GM18508 (cell line): ENCODE results near the gene SLC25A46.
"Not testable (repeated sequence)": the region's sequence is repeated elsewhere in the genome, so short reads cannot be mapped to it uniquely, and the experiment has no call there.

Experiments
- ATAC-seq: cut with Tn5 transposase; IDR thresholded peaks from one replicate; pipeline ENCODE4 v1.9.1; 2021; ENCODE audit warnings: moderate number of reproducible peaks; ENCODE audit not compliant: insufficient read depth, unreplicated experiment

SLC25A46 gene

GRCh38 chr5:110753600-110753999, 14.8 kb downstream of the SLC25A46 start:
- ATAC-seq: no peak

GRCh38 chr5:110754181-110754580, 15.4 kb downstream of the SLC25A46 start:
- no peak for ATAC-seq

- ATAC-seq: no peak
Observed at GRCh38 chr5:110757118-110757729, 18.4 kb downstream of the SLC25A46 start.

GRCh38 chr5:110760158-110760557, 21.4 kb downstream of the SLC25A46 start:
- no peak for ATAC-seq

GRCh38 chr5:110768138-110768860, 29.5 kb downstream of the SLC25A46 start:
- no peak for ATAC-seq

- ATAC-seq: no peak
Observed at GRCh38 chr5:110769000-110769681, 30.3 kb downstream of the SLC25A46 start.

GRCh38 chr5:110770286-110770685, 31.5 kb downstream of the SLC25A46 start:
- ATAC-seq: no peak

GRCh38 chr5:110784901-110785300, 46.1 kb downstream of the SLC25A46 start:
- ATAC-seq: no peak

- no peak for ATAC-seq
Observed at GRCh38 chr5:110785356-110785755, 46.5 kb downstream of the SLC25A46 start.

- ATAC-seq: not testable (repeated sequence)
Observed at GRCh38 chr5:110788006-110788405, 49.2 kb downstream of the SLC25A46 start.

- no peak for ATAC-seq
Observed at GRCh38 chr5:110790673-110791072, 51.9 kb downstream of the SLC25A46 start.

GRCh38 chr5:110802998-110803397, 64.2 kb downstream of the SLC25A46 start:
- no peak for ATAC-seq

GRCh38 chr5:110803467-110804326, 64.9 kb downstream of the SLC25A46 start:
- ATAC-seq: no peak

- ATAC-seq: no peak
Observed at GRCh38 chr5:110807169-110807568, 68.4 kb downstream of the SLC25A46 start.

GRCh38 chr5:110809006-110809405, 70.2 kb downstream of the SLC25A46 start:
- ATAC-seq: no peak
